Measurements from ENCODE around the gene SAE1.

DNA sequence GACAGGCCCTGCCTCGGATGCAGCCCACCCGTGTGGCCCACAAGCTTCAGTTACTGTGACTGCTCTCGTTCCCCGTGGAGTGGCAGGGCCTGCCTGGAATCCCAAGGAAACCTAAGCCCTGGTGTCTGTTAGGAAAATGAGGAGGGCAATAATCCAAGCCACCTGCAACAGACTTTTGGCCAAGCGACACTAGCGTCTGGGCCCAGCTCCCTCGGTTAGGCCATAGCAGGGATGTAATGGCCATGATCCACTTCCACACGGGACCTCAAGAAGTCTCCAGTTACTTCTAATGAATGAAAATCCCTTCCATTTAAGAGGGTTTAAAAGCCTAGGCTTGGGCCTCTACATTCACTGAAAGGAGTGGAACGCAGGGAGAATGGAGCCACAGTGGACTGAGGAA is 26.0 kb upstream of the SAE1 start:
- TF ChIP-seq, protein P1, sequence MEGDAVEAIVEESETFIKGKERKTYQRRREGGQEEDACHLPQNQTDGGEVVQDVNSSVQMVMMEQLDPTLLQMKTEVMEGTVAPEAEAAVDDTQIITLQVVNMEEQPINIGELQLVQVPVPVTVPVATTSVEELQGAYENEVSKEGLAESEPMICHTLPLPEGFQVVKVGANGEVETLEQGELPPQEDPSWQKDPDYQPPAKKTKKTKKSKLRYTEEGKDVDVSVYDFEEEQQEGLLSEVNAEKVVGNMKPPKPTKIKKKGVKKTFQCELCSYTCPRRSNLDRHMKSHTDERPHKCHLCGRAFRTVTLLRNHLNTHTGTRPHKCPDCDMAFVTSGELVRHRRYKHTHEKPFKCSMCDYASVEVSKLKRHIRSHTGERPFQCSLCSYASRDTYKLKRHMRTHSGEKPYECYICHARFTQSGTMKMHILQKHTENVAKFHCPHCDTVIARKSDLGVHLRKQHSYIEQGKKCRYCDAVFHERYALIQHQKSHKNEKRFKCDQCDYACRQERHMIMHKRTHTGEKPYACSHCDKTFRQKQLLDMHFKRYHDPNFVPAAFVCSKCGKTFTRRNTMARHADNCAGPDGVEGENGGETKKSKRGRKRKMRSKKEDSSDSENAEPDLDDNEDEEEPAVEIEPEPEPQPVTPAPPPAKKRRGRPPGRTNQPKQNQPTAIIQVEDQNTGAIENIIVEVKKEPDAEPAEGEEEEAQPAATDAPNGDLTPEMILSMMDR (conservative IDR thresholded peaks at IDR 0.05) = no peak
- no peak for TF ChIP-seq EZH2 (IDR thresholded peaks at IDR 0.05; ENCODE audit: low read depth)

All from PC-9 (cell line).